Measurements from ENCODE around the gene ESR1. TPM values are rescaled to one million over a fixed set of nuclear protein-coding genes. Genes with fewer than 3 reads are reported as not detected.

ESR1 gene
- polyA plus RNA-seq, 1 donor (not counting 4 experiments of a cell fraction or from before 2014, with no cell fraction given) = 0.22 TPM

GRCh38 chr6:152154559-152155356 is 347.3 kb downstream of the ESR1 start:
- no peak overlapping the region for H3K27ac ChIP-seq (ENCODE audit: control insufficient read depth, insufficient read depth, low read length)
- dilution Hi-C loops (cut with MboI; ENCODE audit: extremely low pct_ligation_motif_present, low sequenced_read_pairs) = no loop called here
- no peak overlapping the region for H3K9ac ChIP-seq (ENCODE audit: control insufficient read depth, extremely low read depth, insufficient read depth, low read length)
- H3K9me1 ChIP-seq (ENCODE audit: control insufficient read depth, extremely low read depth, insufficient read depth, low read length) = no peaks in the 10 kb centered on the region
- no peaks in the 10 kb centered on the region for H3K9me3 ChIP-seq (ENCODE audit: control insufficient read depth, low read depth, low read length)
- H3K36me3 ChIP-seq (ENCODE audit: control insufficient read depth in 2 of 2, extremely low read depth in 1 of 2, insufficient read depth in 2 of 2, low read length in 2 of 2) = no peaks in the 10 kb centered on the region
- H2AFZ ChIP-seq (ENCODE audit: control insufficient read depth, low read length) = no peak overlapping the region
- TF ChIP-seq EZH2 (IDR thresholded peaks at IDR 0.05; ENCODE audit: low read length) = no peak
- TF ChIP-seq, protein P1, sequence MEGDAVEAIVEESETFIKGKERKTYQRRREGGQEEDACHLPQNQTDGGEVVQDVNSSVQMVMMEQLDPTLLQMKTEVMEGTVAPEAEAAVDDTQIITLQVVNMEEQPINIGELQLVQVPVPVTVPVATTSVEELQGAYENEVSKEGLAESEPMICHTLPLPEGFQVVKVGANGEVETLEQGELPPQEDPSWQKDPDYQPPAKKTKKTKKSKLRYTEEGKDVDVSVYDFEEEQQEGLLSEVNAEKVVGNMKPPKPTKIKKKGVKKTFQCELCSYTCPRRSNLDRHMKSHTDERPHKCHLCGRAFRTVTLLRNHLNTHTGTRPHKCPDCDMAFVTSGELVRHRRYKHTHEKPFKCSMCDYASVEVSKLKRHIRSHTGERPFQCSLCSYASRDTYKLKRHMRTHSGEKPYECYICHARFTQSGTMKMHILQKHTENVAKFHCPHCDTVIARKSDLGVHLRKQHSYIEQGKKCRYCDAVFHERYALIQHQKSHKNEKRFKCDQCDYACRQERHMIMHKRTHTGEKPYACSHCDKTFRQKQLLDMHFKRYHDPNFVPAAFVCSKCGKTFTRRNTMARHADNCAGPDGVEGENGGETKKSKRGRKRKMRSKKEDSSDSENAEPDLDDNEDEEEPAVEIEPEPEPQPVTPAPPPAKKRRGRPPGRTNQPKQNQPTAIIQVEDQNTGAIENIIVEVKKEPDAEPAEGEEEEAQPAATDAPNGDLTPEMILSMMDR (optimal IDR thresholded peaks at IDR 0.05 in 1 of 3, IDR thresholded peaks at IDR 0.05 in 1 of 3, conservative IDR thresholded peaks at IDR 0.05 in 1 of 3; ENCODE audit: extremely low read depth in 1 of 3, insufficient read depth in 2 of 3, low read length in 3 of 3) = no peak
- no peak overlapping the region for H3K4me3 ChIP-seq (ENCODE audit: control insufficient read depth in 2 of 3, extremely low read depth in 1 of 3, insufficient read depth in 2 of 3, low read depth in 1 of 3, low read length in 3 of 3)
- H4K20me1 ChIP-seq (ENCODE audit: control insufficient read depth, extremely low read depth, insufficient read depth, low read length) = no peaks in the 10 kb centered on the region
- FAIRE-seq = no peak
- H3K4me1 ChIP-seq (ENCODE audit: control insufficient read depth, extremely low read depth, insufficient read depth, low read length) = no peaks in the 10 kb centered on the region
- H3K79me2 ChIP-seq (ENCODE audit: control insufficient read depth, insufficient read depth, low read length) = no peaks in the 10 kb centered on the region
- no peak overlapping the region for H3K4me2 ChIP-seq (ENCODE audit: control insufficient read depth, extremely low read depth, insufficient read depth, low read depth, low read length)
- no peak for DNase-seq (ENCODE audit: low read depth, low spot score)
- H3K27me3 ChIP-seq (ENCODE audit: control insufficient read depth, extremely low read depth, insufficient read depth, low read length) = no peaks in the 10 kb centered on the region

DNA sequence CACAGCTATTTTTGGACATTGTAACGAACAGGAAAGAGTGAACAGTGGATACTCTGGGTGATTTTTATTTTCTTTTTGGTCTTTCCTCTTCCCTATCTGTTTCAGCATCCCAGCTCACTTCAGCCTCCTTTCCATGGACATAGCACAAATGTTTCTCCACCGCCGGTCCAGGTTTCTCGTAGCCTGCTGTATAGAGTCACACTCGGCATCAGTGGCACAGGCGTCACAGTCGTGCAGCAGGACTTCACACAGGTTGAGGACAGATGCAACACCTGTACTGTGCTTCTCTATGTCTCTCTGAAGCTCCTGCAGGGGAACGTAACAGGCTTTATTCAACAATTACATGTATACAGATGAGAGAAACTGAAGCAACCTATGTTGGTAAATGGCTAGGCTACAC is 348.3 kb downstream of the ESR1 start:
- H3K9ac ChIP-seq (ENCODE audit: control insufficient read depth, extremely low read depth, insufficient read depth, low read length) = no peak overlapping the region
- no peaks in the 10 kb centered on the region for H3K79me2 ChIP-seq (ENCODE audit: control insufficient read depth, insufficient read depth, low read length)
- H3K4me1 ChIP-seq (ENCODE audit: control insufficient read depth, extremely low read depth, insufficient read depth, low read length) = no peaks in the 10 kb centered on the region
- no peaks in the 10 kb centered on the region for H3K36me3 ChIP-seq (ENCODE audit: control insufficient read depth in 2 of 2, extremely low read depth in 1 of 2, insufficient read depth in 2 of 2, low read length in 2 of 2)
- no peak overlapping the region for H2AFZ ChIP-seq (ENCODE audit: control insufficient read depth, low read length)
- no peak for FAIRE-seq
- DNase-seq (ENCODE audit: low read depth, low spot score) = no peak
- H3K27me3 ChIP-seq (ENCODE audit: control insufficient read depth, extremely low read depth, insufficient read depth, low read length) = no peaks in the 10 kb centered on the region
- H3K4me2 ChIP-seq (ENCODE audit: control insufficient read depth, extremely low read depth, insufficient read depth, low read depth, low read length) = no peak overlapping the region
- H3K4me3 ChIP-seq (ENCODE audit: control insufficient read depth in 2 of 3, extremely low read depth in 1 of 3, insufficient read depth in 2 of 3, low read depth in 1 of 3, low read length in 3 of 3) = no peak overlapping the region
- no peaks in the 10 kb centered on the region for H4K20me1 ChIP-seq (ENCODE audit: control insufficient read depth, extremely low read depth, insufficient read depth, low read length)
- dilution Hi-C loops (cut with MboI; ENCODE audit: extremely low pct_ligation_motif_present, low sequenced_read_pairs) = no loop called here
- no peaks in the 10 kb centered on the region for H3K9me1 ChIP-seq (ENCODE audit: control insufficient read depth, extremely low read depth, insufficient read depth, low read length)
- no peak for TF ChIP-seq EZH2 (IDR thresholded peaks at IDR 0.05; ENCODE audit: low read length)
- TF ChIP-seq, protein P1 (optimal IDR thresholded peaks at IDR 0.05 in 1 of 3, IDR thresholded peaks at IDR 0.05 in 1 of 3, conservative IDR thresholded peaks at IDR 0.05 in 1 of 3; ENCODE audit: extremely low read depth in 1 of 3, insufficient read depth in 2 of 3, low read length in 3 of 3) = no peak
- no peak overlapping the region for H3K27ac ChIP-seq (ENCODE audit: control insufficient read depth, insufficient read depth, low read length)
- H3K9me3 ChIP-seq (ENCODE audit: control insufficient read depth, low read depth, low read length) = no peaks in the 10 kb centered on the region

Measured in keratinocyte (primary cell).